Natural killer cell treated with Interleukin-12 subunit alpha and Interleukin-12 subunit beta and Interleukin-15 and Interleukin-18, amount 100 ng/mL, for 72 hours (primary cell): Measurements from ENCODE around the gene CREB3L4. TPM values are rescaled to one million over a fixed set of nuclear protein-coding genes. Genes with fewer than 3 reads are reported as not detected.

ENCODE experiments used
- ATAC-seq, 2 donors: fragments of 150-1000 bp; cut with Tn5 transposase in 1 of 2; sonication (Bioruptor Pico), chemical (Tn5 transposase) in 1 of 2; 2 replicates each; pipeline ENCODE4 v1.10.0; 2021
- DNase-seq: peaks from one replicate; pipeline ENCODE4 v3.0.0; 2022; ENCODE audit warnings: low spot score
- H3K27ac Mint-ChIP-seq, 2 donors: 1 replicate in 1 of 2; 2 replicates in 1 of 2; pipeline ENCODE4 v1.8.0; 2022; ENCODE audit warnings: mixed read lengths in 2 of 2, mild to moderate bottlenecking in 1 of 2, moderate library complexity in 1 of 2
- H3K27me3 Mint-ChIP-seq, 2 donors: 1 replicate in 1 of 2; 2 replicates in 1 of 2; pipeline ENCODE4 v1.8.0; 2022; ENCODE audit warnings: mixed read lengths in 2 of 2
- H3K36me3 Mint-ChIP-seq: one replicate; pipeline ENCODE4 v1.8.0; 2022; ENCODE audit warnings: mixed read lengths
- H3K4me1 Mint-ChIP-seq, 2 donors: 1 replicate in 1 of 2; 2 replicates in 1 of 2; pipeline ENCODE4 v1.8.0; 2022; ENCODE audit warnings: low read depth in 2 of 2, mixed read lengths in 2 of 2, mild to moderate bottlenecking in 1 of 2
- H3K4me3 Mint-ChIP-seq: one replicate; pipeline ENCODE4 v1.8.0; 2022; ENCODE audit warnings: mixed read lengths
- H3K9me3 Mint-ChIP-seq: 2 replicates; pipeline ENCODE4 v1.8.0; 2022; ENCODE audit warnings: mixed read lengths
- total RNA-seq, 2 donors: library from RNA; stranded (reverse); gene quantifications; one replicate each; pipeline ENCODE4 v1.2.3, GENCODE V29; 2022

The CREB3L4 gene
- total RNA-seq, 2 donors from 2014 or later: 4.5 to 6.1 TPM

DNA sequence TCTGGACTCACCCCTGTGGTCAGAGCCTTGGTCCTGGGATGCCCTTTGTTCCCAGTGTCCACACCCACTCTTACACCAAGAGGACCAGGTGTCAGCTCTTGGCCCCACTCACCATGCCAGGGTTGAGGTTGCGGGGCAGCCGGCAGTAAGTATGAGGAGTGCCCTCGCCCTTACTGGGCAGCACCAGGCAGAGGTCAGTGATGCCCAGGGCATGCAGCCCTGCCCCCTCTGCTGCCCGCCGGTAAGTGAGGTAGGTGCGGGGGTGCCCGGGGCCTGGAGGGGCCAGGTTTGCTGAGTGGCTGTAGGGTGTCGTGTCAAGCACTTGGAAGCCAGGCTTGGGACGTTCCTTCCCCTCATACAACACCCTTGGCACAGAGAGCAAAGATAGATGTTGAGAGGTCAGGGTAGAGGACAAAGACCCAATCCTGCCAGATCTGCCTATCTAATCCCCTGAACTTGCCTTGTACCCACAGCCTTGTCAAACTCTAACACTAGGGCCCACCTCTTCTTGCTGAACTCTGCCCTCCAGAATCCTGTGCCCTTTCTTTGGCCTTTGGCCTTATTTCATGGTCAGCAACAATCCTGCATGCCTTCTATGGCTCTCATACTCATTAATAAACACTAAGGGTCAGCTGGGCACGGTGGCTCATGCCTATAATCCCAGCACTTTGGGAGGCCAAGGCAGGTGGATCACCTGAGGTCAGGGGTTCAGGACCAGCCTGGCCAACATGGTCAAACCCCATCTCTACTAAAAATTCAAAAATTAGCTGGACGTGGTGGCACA, 24.7 kb upstream of the CREB3L4 start:
- peak overlapping the region; percentile 15 for H3K4me3 Mint-ChIP-seq
- ATAC-seq (no peak), DNase-seq (no peak)
- peaks cover 40 to 49% of the 10 kb centered on the region in 2 donors for H3K4me1 Mint-ChIP-seq
- H3K27ac Mint-ChIP-seq: peak overlapping the region; percentile 98
- no peaks in the 10 kb centered on the region for H3K27me3 Mint-ChIP-seq
- H3K9me3 Mint-ChIP-seq: no peaks in the 10 kb centered on the region
- peaks cover 11% of the 10 kb centered on the region for H3K36me3 Mint-ChIP-seq

- H3K27ac Mint-ChIP-seq: peak overlapping the region; percentile 98
- peak overlapping the region; percentile 92 for H3K4me3 Mint-ChIP-seq
- no peak for DNase-seq
- peaks cover 40 to 47% of the 10 kb centered on the region in 2 donors for H3K4me1 Mint-ChIP-seq
- ATAC-seq: no peak
- no peaks in the 10 kb centered on the region for H3K9me3 Mint-ChIP-seq
- H3K27me3 Mint-ChIP-seq: no peaks in the 10 kb centered on the region
- H3K36me3 Mint-ChIP-seq: peaks cover 16% of the 10 kb centered on the region
Measured at GRCh38 chr1:153944005-153944826, 23.5 kb upstream of the CREB3L4 start.

GRCh38 chr1:153944827-153945117, 22.9 kb upstream of the CREB3L4 start:
- H3K4me3 Mint-ChIP-seq: peak overlapping the region; percentile 92

DNA sequence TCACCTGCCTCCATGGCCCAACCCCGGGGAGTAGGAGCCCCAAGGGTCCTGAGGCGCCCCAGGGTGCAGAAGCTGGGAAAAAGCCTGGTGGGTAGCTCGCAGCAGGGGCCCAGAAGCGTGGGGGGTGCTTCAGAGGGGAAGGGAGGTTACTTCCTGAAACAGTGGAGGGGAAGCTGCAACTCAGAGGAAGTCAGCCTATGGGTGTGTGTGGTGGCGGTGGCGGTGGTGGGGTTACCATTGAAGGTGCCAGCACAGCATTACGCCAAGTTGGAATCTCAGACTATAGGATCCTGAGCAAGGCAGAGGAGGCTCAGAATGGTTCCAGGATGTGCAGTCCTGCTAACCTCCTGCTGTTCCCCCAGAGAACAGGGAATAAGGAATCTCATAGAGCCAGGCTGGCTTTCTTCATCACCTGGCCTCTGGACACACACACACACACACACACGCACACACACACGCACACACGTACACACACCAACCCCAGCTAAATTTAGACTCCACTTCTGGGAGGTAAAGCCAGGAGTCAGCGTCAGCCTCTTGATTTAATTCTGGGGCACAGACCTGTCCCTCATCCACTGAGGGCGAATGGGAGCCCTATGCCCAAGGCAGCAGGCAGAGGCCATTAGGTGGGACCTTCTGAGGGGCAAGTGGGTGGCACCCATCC, 22.4 kb upstream of the CREB3L4 start:
- H3K27ac Mint-ChIP-seq: peak overlapping the region; percentile 98
- peaks cover 43 to 44% of the 10 kb centered on the region in 2 donors for H3K4me1 Mint-ChIP-seq
- no peaks in the 10 kb centered on the region for H3K9me3 Mint-ChIP-seq
- no peaks in the 10 kb centered on the region for H3K27me3 Mint-ChIP-seq
- H3K4me3 Mint-ChIP-seq: peak overlapping the region; percentile 92
- H3K36me3 Mint-ChIP-seq: peaks cover 17% of the 10 kb centered on the region
- ATAC-seq (peak; percentile 82 to 84), DNase-seq (peak; percentile 90)

More at GRCh38 chr1:153944827-153945117, 22.9 kb upstream of the CREB3L4 start:
- peaks cover 40 to 44% of the 10 kb centered on the region in 2 donors for H3K4me1 Mint-ChIP-seq
- peaks cover 16% of the 10 kb centered on the region for H3K36me3 Mint-ChIP-seq
- ATAC-seq (no peak), DNase-seq (no peak)
- H3K27ac Mint-ChIP-seq: peak overlapping the region; percentile 98
- no peaks in the 10 kb centered on the region for H3K27me3 Mint-ChIP-seq
- no peaks in the 10 kb centered on the region for H3K9me3 Mint-ChIP-seq

GRCh38 chr1:153945795-153946621, 21.7 kb upstream of the CREB3L4 start:
- H3K36me3 Mint-ChIP-seq: peaks cover 21% of the 10 kb centered on the region
- no peaks in the 10 kb centered on the region for H3K9me3 Mint-ChIP-seq
- peak overlapping the region; percentile 98 for H3K27ac Mint-ChIP-seq
- H3K4me1 Mint-ChIP-seq: peaks cover 45 to 46% of the 10 kb centered on the region in 2 donors
- peak overlapping the region; percentile 92 for H3K4me3 Mint-ChIP-seq
- no peaks in the 10 kb centered on the region for H3K27me3 Mint-ChIP-seq
- DNase-seq: peak; percentile 89
- peak; percentile 78 to 82 for ATAC-seq

GRCh38 chr1:153946622-153947241, 21.0 kb upstream of the CREB3L4 start, which contains the start of gene DENND4B:
Gene DENND4B, minus strand, starts transcription at chr1:153946718. Its CDS starts 2,344 bp downstream, at chr1:153944374.
- Mint-ChIP-seq H3K4me1 (peaks cover 45 to 46% of the 10 kb centered on the region in 2 donors), H3K9me3 (no peaks in the 10 kb centered on the region), H3K27me3 (no peaks in the 10 kb centered on the region), H3K27ac (peak within 1 kb of the TSS; percentile 98), H3K36me3 (peaks cover 23% of the 10 kb centered on the region), H3K4me3 (peak within 1 kb of the TSS; percentile 92)
- peak; percentile 87 for DNase-seq
- peak; percentile 82 to 85 for ATAC-seq

- no peak for DNase-seq
- Mint-ChIP-seq H3K36me3 (peaks cover 24% of the 10 kb centered on the region), H3K27ac (peak overlapping the region in 1 of 2 donors; percentile 60), H3K4me1 (peaks cover 34 to 38% of the 10 kb centered on the region in 2 donors), H3K9me3 (no peaks in the 10 kb centered on the region), H3K4me3 (no peak overlapping the region), H3K27me3 (no peaks in the 10 kb centered on the region)
- no peak for ATAC-seq
Measured at GRCh38 chr1:153951183-153951582, 16.5 kb upstream of the CREB3L4 start.

DNA sequence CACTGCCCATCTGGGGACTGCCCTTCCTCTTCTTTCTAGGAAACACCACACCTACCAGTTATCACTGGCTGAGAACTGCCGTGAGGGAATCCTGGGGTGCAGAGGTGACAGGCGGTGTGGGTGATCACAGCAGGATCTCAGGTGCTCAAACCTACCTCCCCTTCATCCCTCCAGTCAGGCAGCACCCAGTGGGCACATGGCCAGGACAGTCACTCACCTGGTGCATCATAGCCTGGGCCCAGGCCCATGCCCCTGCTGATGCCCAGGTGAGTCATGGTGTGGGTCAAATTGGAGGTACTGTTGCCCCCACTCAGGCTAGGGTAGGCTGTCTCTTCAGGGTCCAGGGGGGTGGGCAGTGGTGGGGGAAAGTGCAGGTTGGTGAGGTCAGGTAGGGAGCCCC, 15.9 kb upstream of the CREB3L4 start:
- no peaks in the 10 kb centered on the region for H3K9me3 Mint-ChIP-seq
- H3K4me1 Mint-ChIP-seq: peaks cover 38 to 43% of the 10 kb centered on the region in 2 donors
- no peak for ATAC-seq
- peaks cover 24% of the 10 kb centered on the region for H3K36me3 Mint-ChIP-seq
- H3K4me3 Mint-ChIP-seq: no peak overlapping the region
- H3K27ac Mint-ChIP-seq: peak overlapping the region in 1 of 2 donors; percentile 45
- no peaks in the 10 kb centered on the region for H3K27me3 Mint-ChIP-seq
- no peak for DNase-seq

DNA sequence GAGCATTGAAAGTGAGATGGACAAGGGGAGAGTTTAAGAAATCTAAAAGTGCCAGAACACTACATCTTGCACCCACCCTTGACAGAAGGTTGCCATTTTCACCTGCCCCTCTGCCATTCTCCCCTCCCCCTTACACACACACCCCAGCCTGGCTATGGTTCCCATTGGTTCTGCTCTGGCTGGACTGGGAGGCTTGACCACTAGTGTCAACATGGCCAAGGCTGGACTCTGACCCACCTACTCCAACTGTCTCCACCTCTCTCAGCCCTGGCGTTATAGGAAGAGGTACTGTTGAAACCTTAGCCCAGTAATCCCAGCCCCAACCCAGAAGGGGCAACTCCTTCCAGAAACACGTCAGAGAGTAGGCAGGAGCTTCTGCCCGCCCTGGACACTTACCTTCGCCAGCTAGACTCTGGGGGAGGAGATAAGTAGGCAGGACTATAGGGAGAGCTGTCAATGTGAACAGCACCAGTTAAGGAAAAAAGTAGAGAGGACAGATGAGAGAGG, 13.8 kb upstream of the CREB3L4 start:
- DNase-seq (no peak), ATAC-seq (no peak)
- Mint-ChIP-seq H3K9me3 (no peaks in the 10 kb centered on the region), H3K36me3 (peaks cover 26% of the 10 kb centered on the region), H3K4me1 (peaks cover 47 to 49% of the 10 kb centered on the region in 2 donors), H3K27ac (peak overlapping the region; percentile 26 to 32), H3K4me3 (peak overlapping the region; percentile 34), H3K27me3 (no peaks in the 10 kb centered on the region)

DNA sequence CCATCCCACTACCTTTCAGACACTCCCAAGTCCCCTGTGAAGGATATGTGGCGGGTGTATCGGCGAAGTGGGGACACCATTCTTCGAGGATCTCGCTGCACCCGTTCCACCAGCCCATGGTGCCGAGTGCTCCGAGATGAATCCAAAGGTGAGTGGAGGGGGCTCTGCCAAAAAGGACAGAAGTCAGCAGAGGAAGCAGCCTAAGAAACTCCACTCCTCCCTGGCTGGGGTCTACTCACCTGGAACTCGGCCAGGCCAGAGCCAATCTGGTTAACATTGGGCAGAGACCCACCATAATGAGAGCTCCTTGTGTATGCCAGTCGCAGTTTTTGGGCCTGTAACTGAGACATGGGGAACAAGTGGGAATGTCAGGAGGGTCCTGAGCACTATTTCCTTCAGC, 12.9 kb upstream of the CREB3L4 start:
- H3K27me3 Mint-ChIP-seq: no peaks in the 10 kb centered on the region
- H3K4me3 Mint-ChIP-seq: no peak overlapping the region
- peaks cover 26% of the 10 kb centered on the region for H3K36me3 Mint-ChIP-seq
- no peak for DNase-seq
- H3K4me1 Mint-ChIP-seq: peaks cover 47 to 49% of the 10 kb centered on the region in 2 donors
- no peak for ATAC-seq
- peak overlapping the region in 1 of 2 donors; percentile 33 for H3K27ac Mint-ChIP-seq
- H3K9me3 Mint-ChIP-seq: no peaks in the 10 kb centered on the region

DNA sequence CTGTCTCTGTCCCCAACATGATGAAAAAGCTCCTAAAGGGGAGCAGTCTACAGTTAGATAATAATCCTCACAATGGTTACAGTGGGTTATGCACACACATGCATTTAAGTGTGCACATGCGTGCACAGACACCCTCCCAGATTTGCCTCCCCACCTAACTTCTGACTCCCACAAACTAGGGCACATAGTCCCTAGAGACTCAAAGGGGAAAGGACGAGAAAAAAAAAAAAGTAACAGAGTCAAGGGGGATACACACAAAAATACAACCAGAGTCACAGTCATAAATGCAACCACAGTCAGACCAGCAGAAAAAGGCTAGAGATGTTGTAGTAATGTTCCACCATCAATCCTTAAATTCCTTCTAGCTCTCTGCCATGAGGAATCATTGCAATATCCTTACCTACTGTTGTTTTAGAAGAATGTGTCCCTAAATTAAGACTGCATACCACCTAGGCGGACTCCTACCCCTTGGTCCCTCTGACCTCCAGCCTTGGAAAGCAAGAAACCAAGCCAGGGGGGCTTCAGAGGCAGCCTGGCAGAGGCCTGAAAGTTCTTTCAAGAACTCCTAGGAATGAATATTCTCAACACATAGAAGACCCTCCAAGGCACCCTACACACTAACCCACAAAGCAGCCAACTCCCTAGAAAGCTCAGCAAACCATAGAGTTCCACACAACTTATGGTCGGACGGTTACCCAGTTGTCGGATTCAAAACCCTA, 10.5 kb upstream of the CREB3L4 start:
- Mint-ChIP-seq H3K4me1 (peaks cover 44 to 48% of the 10 kb centered on the region in 2 donors), H3K36me3 (peaks cover 14% of the 10 kb centered on the region), H3K27ac (peak overlapping the region; percentile 91 to 92), H3K9me3 (no peaks in the 10 kb centered on the region), H3K4me3 (peak overlapping the region; percentile 100), H3K27me3 (no peaks in the 10 kb centered on the region)
- no peak for DNase-seq
- no peak for ATAC-seq

DNA sequence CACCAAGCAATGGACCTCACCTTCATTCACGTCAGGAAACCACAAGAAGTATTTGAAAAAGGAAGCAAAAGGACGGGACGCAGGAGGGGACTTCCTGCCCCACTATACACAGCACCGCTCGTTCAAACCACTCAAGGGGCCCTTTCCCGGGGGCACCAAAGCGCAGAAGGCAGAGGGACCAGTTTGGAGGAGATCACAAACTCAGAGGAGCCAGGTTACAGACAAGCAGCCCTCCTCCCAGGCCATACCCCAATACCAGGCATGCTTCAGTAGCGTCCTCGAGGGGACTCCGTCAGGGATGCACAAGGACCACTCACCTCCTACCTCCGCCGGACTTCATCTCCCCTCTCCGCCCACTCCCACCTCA, 10.0 kb upstream of the CREB3L4 start:
- peaks cover 46 to 54% of the 10 kb centered on the region in 2 donors for H3K4me1 Mint-ChIP-seq
- peak overlapping the region; percentile 91 to 92 for H3K27ac Mint-ChIP-seq
- H3K27me3 Mint-ChIP-seq: no peaks in the 10 kb centered on the region
- DNase-seq (peak; percentile 83), ATAC-seq (peak; percentile 34 to 41)
- peaks cover 14% of the 10 kb centered on the region for H3K36me3 Mint-ChIP-seq
- H3K4me3 Mint-ChIP-seq: peak overlapping the region; percentile 100
- H3K9me3 Mint-ChIP-seq: no peaks in the 10 kb centered on the region
